HepG2 (cell line): Measurements from ENCODE around the gene AFG1L. TPM values are rescaled to one million over a fixed set of nuclear protein-coding genes. Genes with fewer than 3 reads are reported as not detected.

ENCODE experiments used
- CAMTA2 ChIP-seq: sonication (generic); formaldehyde crosslinking; IDR thresholded peaks from 2 replicates; pipeline ENCODE4 v1.4.0; 2020; ENCODE audit warnings: mild to moderate bottlenecking, missing genetic modification reagents, borderline replicate concordance
- FOXC1 ChIP-seq: sonication (generic); formaldehyde crosslinking; IDR thresholded peaks from 2 replicates; pipeline ENCODE4 v1.8.0; 2022; ENCODE audit warnings: mild to moderate bottlenecking, missing genetic modification reagents, borderline replicate concordance
- HDAC2 ChIP-seq: sonication (generic); formaldehyde crosslinking; IDR thresholded peaks from 2 replicates; pipeline ENCODE4 v1.4.0; 2020; ENCODE audit warnings: missing genetic modification reagents
- NR2F1 ChIP-seq, 2 experiments: fragments of 450-650 bp in 1 of 2; formaldehyde crosslinking in 1 of 2; IDR thresholded peaks; 2 replicates each; pipeline versions ENCODE4 v1.5.0 to v1.6.1; 2016 to 2020; ENCODE audit warnings: mild to moderate bottlenecking in 1 of 2, missing compliant biosample characterization in 1 of 2, missing genetic modification reagents in 1 of 2, moderate library complexity in 1 of 2
- PLSCR1 ChIP-seq: sonication (generic); formaldehyde crosslinking; IDR thresholded peaks from 2 replicates; pipeline ENCODE4 v1.5.0; 2020; ENCODE audit warnings: missing genetic modification reagents, mild to moderate bottlenecking, borderline replicate concordance
- PRDM10 ChIP-seq: sonication (generic); formaldehyde crosslinking; IDR thresholded peaks from 2 replicates; pipeline ENCODE4 v1.4.0; 2020; ENCODE audit warnings: low read depth, missing genetic modification reagents
- RARA ChIP-seq: IDR thresholded peaks from 2 replicates; pipeline ENCODE4 v1.6.1; 2016; ENCODE audit warnings: missing genetic modification reagents, missing compliant biosample characterization
- REL ChIP-seq: sonication (generic); formaldehyde crosslinking; conservative IDR thresholded peaks from 2 replicates; pipeline ENCODE4 v1.8.0; 2022; ENCODE audit warnings: mild to moderate bottlenecking, missing genetic modification reagents, moderate library complexity
- SNAI1 ChIP-seq: sonication (generic); formaldehyde crosslinking; IDR thresholded peaks from 2 replicates; pipeline ENCODE4 v1.5.0; 2020; ENCODE audit warnings: mild to moderate bottlenecking, missing genetic modification reagents, borderline replicate concordance
- TGIF2 ChIP-seq: IDR thresholded peaks from 2 replicates; pipeline ENCODE4 v1.6.1; 2016; ENCODE audit warnings: control low read depth, missing compliant biosample characterization
- ZEB1 ChIP-seq: IDR thresholded peaks from 2 replicates; pipeline ENCODE4 v1.6.1; 2012; ENCODE audit warnings: mild to moderate bottlenecking, low read depth, inconsistent platforms; ENCODE audit not compliant: insufficient replicate concordance
- ZNF20 ChIP-seq: sonication (generic); formaldehyde crosslinking; IDR thresholded peaks from 2 replicates; pipeline ENCODE4 v1.4.0; 2020; ENCODE audit warnings: mild to moderate bottlenecking, moderate library complexity, missing genetic modification reagents
- ZNF777 ChIP-seq: sonication (generic); formaldehyde crosslinking; IDR thresholded peaks from 2 replicates; pipeline ENCODE4 v1.4.0; 2020; ENCODE audit warnings: missing genetic modification reagents
- ZNF781 ChIP-seq: sonication (generic); formaldehyde crosslinking; IDR thresholded peaks from 2 replicates; pipeline ENCODE4 v1.5.1; 2020; ENCODE audit warnings: borderline replicate concordance, mild to moderate bottlenecking, missing genetic modification reagents; ENCODE audit errors: not compliant biosample characterization
- ZNF788 ChIP-seq: sonication (generic); formaldehyde crosslinking; IDR thresholded peaks from 2 replicates; pipeline ENCODE4 v1.5.0; 2020; ENCODE audit warnings: mild to moderate bottlenecking, missing genetic modification reagents, borderline replicate concordance
- ZNF883 ChIP-seq: sonication (generic); formaldehyde crosslinking; IDR thresholded peaks from 2 replicates; pipeline ENCODE4 v1.5.1; 2020; ENCODE audit warnings: mild to moderate bottlenecking, missing genetic modification reagents; ENCODE audit errors: not compliant biosample characterization
- ZNF891 ChIP-seq: sonication (generic); formaldehyde crosslinking; IDR thresholded peaks from 2 replicates; pipeline ENCODE4 v1.5.0; 2020; ENCODE audit warnings: mild to moderate bottlenecking, missing genetic modification reagents
- polyA plus RNA-seq, 8 experiments: library from polyadenylated mRNA; depleted of rRNA in 3 of 8; stranded (reverse) in 7 of 8; unstranded in 1 of 8; fragments of >200 nt; fragmentation: Illumina TruSeq in 4 of 8; extraction: Trizol in 4 of 8; gene quantifications; 2 replicates each; pipeline versions ENCODE4 v1.2.1 to v1.2.3, GENCODE V29; 2011 to 2016; ENCODE audit warnings: low read depth in 4 of 8, missing spikeins in 1 of 8, mixed read lengths in 1 of 8; ENCODE audit not compliant: insufficient read depth in 1 of 8
- total RNA-seq, 5 experiments: library from RNA; depleted of rRNA; stranded (reverse); fragments of >200 nt; fragmentation: Illumina TruSeq; extraction: Trizol; gene quantifications; 2 replicates each; pipeline ENCODE4 v1.2.3, GENCODE V29; 2016; ENCODE audit warnings: low read depth in 1 of 5
- TF ChIP-seq, protein P1 (sequence below): IDR thresholded peaks from 2 replicates; pipeline ENCODE4 v1.6.1; 2016; ENCODE audit warnings: mild to moderate bottlenecking, missing biosample characterization, missing genetic modification reagents
- TF ChIP-seq, protein P2 (sequence below): sonication (generic); formaldehyde crosslinking; IDR thresholded peaks from 2 replicates; pipeline ENCODE4 v1.4.0; 2020; ENCODE audit warnings: mild to moderate bottlenecking, missing genetic modification reagents
- TF ChIP-seq, protein P3 (sequence below): sonication (generic); formaldehyde crosslinking; IDR thresholded peaks from 2 replicates; pipeline ENCODE4 v1.9.0; 2021; ENCODE audit warnings: missing genetic modification reagents, borderline replicate concordance

AFG1L gene
- total and polyA plus RNA-seq, 2 of the 13 experiments (the other 11 are each of a cell fraction or from before 2014, with no cell fraction given) = 3.1 to 14.0 TPM

DNA sequence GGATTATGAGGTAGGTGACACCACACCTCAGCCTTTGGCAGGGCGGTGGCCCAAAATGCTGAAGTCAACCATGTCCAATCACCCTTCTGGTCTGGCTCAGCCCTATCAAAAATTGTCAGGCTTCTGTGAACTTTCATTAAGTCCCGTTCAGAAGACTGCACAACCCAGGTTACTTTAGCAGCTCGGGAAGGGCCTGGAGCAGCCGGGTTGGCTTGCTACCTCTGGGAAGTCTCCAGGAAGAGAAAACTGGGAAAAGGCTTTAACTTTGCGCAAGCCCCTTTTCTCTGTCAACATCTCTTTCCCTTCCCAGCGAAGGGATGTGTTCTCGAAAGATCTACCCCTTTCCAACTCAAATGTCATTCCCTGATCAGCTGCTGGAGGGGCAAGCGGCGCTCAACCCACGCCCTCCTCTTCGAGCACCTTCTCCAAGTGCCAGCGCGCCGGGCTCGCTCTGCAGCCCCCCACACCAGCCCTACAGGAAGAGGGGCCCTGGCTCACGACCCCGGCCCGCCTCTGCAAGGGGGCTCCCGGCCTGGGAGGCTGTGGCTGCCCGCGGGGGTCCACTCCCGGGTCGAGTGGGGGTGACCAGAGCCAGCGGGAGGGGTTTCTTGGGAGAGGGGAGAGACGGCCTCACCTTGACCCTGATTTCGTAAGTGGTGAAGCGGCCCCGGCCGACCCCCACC, 34.6 kb upstream of the AFG1L start (continued):
- TF ChIP-seq, protein P1, sequence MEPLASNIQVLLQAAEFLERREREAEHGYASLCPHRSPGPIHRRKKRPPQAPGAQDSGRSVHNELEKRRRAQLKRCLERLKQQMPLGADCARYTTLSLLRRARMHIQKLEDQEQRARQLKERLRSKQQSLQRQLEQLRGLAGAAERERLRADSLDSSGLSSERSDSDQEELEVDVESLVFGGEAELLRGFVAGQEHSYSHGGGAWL (CRISPR knock-in tag) = peak; percentile 17; the same call in 1 of the 2 replicates
- peak; percentile 27 for TF ChIP-seq ZNF781
- TF ChIP-seq ZNF883 = peak; percentile 18
- TF ChIP-seq, protein P2, sequence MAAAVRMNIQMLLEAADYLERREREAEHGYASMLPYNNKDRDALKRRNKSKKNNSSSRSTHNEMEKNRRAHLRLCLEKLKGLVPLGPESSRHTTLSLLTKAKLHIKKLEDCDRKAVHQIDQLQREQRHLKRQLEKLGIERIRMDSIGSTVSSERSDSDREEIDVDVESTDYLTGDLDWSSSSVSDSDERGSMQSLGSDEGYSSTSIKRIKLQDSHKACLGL = 0 out of 2 replicates have a peak, but pooled peaks have one; percentile 26
- 0 out of 2 replicates have a peak, but pooled peaks have one; percentile 6 for TF ChIP-seq ZNF891
- TF ChIP-seq TGIF2 = peak; percentile 86; the same call in 1 of the 2 replicates
- TF ChIP-seq SNAI1 = 0 out of 2 replicates have a peak, but pooled peaks have one; percentile 26
- TF ChIP-seq, protein P3, sequence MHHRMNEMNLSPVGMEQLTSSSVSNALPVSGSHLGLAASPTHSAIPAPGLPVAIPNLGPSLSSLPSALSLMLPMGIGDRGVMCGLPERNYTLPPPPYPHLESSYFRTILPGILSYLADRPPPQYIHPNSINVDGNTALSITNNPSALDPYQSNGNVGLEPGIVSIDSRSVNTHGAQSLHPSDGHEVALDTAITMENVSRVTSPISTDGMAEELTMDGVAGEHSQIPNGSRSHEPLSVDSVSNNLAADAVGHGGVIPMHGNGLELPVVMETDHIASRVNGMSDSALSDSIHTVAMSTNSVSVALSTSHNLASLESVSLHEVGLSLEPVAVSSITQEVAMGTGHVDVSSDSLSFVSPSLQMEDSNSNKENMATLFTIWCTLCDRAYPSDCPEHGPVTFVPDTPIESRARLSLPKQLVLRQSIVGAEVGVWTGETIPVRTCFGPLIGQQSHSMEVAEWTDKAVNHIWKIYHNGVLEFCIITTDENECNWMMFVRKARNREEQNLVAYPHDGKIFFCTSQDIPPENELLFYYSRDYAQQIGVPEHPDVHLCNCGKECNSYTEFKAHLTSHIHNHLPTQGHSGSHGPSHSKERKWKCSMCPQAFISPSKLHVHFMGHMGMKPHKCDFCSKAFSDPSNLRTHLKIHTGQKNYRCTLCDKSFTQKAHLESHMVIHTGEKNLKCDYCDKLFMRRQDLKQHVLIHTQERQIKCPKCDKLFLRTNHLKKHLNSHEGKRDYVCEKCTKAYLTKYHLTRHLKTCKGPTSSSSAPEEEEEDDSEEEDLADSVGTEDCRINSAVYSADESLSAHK = no peak
- 0 out of 2 replicates have a peak, but pooled peaks have one; percentile 3 for TF ChIP-seq ZNF788 (CRISPR knock-in tag)
- TF ChIP-seq FOXC1 (CRISPR knock-in tag) = 0 out of 2 replicates have a peak, but pooled peaks have one; percentile 25
- peak; percentile 75 for TF ChIP-seq RARA (CRISPR knock-in tag)
- TF ChIP-seq PLSCR1 (CRISPR knock-in tag) = no peak
- TF ChIP-seq PRDM10 = 0 out of 2 replicates have a peak, but pooled peaks have one; percentile 13
- TF ChIP-seq ZNF777 (CRISPR knock-in tag) = 0 out of 2 replicates have a peak, but pooled peaks have one; percentile 2
- peak in 1 of 2 experiments; percentile 50; a peak in 1 of 4 replicates for TF ChIP-seq NR2F1 (CRISPR knock-in tag; IDR thresholded peaks at IDR 0.05)
- no peak for TF ChIP-seq REL
- TF ChIP-seq CAMTA2 (CRISPR knock-in tag) = 0 out of 2 replicates have a peak, but pooled peaks have one; percentile 33
- TF ChIP-seq ZNF20 (CRISPR knock-in tag) = peak; percentile 44; the same call in 1 of the 2 replicates
- no peak for TF ChIP-seq ZEB1
- TF ChIP-seq HDAC2 (CRISPR knock-in tag) = 0 out of 2 replicates have a peak, but pooled peaks have one; percentile 14
